NCI-H1694 (cell line): Measurements from ENCODE around the gene UGT1A10.
"Not testable (repeated sequence)": the region's sequence is repeated elsewhere in the genome, so short reads cannot be mapped to it uniquely, and the experiment has no call there.

Experiments
- DNase-seq: peaks from one replicate; lab custom pipeline; 2025; lab: John Stamatoyannopoulos, UW

UGT1A10 gene

GRCh38 chr2:233743464-233744259, 107.4 kb downstream of the UGT1A10 start:
- no peak for DNase-seq

- no peak for DNase-seq
Observed at GRCh38 chr2:233745073-233745755, 109.0 kb downstream of the UGT1A10 start.

- DNase-seq = not testable (repeated sequence)
Observed at GRCh38 chr2:233745838-233746237, 109.6 kb downstream of the UGT1A10 start.

GRCh38 chr2:233746475-233747282, 110.4 kb downstream of the UGT1A10 start:
- no peak for DNase-seq

GRCh38 chr2:233747283-233747544, 111.0 kb downstream of the UGT1A10 start:
- no peak for DNase-seq

GRCh38 chr2:233750689-233751088, 114.4 kb downstream of the UGT1A10 start:
- DNase-seq = not testable (repeated sequence)

- DNase-seq = not testable (repeated sequence)
Observed at GRCh38 chr2:233751212-233752009, 115.2 kb downstream of the UGT1A10 start.

GRCh38 chr2:233754872-233755611, 118.8 kb downstream of the UGT1A10 start:
- DNase-seq = no peak

- no peak for DNase-seq
Observed at GRCh38 chr2:233756429-233757081, 120.3 kb downstream of the UGT1A10 start.

GRCh38 chr2:233758141-233758540, 121.9 kb downstream of the UGT1A10 start:
- DNase-seq = no peak

GRCh38 chr2:233758849-233759248, 122.6 kb downstream of the UGT1A10 start:
- DNase-seq = no peak

GRCh38 chr2:233760043-233760442, 123.8 kb downstream of the UGT1A10 start, which contains the start of gene UGT1A1:
Gene UGT1A1 (plus strand): TSS chr2:233760270. CDS start chr2:233760288, 18 bp downstream.
- no peak for DNase-seq

GRCh38 chr2:233761040-233761769, 125.0 kb downstream of the UGT1A10 start:
- no peak for DNase-seq

GRCh38 chr2:233764264-233764663, 128.0 kb downstream of the UGT1A10 start:
- DNase-seq = no peak

GRCh38 chr2:233764761-233765160, 128.5 kb downstream of the UGT1A10 start:
- DNase-seq = no peak

GRCh38 chr2:233766416-233766815, 130.2 kb downstream of the UGT1A10 start:
- no peak for DNase-seq

- no peak for DNase-seq
Observed at GRCh38 chr2:233768076-233768475, 131.8 kb downstream of the UGT1A10 start.

GRCh38 chr2:233769260-233769659, 133.0 kb downstream of the UGT1A10 start:
- DNase-seq = no peak

- no peak for DNase-seq
Observed at GRCh38 chr2:233772153-233772552, 135.9 kb downstream of the UGT1A10 start.

GRCh38 chr2:233772583-233772982, 136.3 kb downstream of the UGT1A10 start:
- DNase-seq = no peak
